IPS DF 6.9 (cell line): ENCODE results near the gene AGT.
"Not testable (repeated sequence)": the region's sequence is repeated elsewhere in the genome, so short reads cannot be mapped to it uniquely, and the experiment has no call there.

ENCODE experiments used
- DNase-seq: peaks from one replicate; pipeline ENCODE4 v3.0.0-alpha.2; 2013; ENCODE audit warnings: low read depth, low spot score
- H3K27ac ChIP-seq: one replicate; pipeline ENCODE4 v1.5.1; 2013; ENCODE audit warnings: low read length, control low read depth
- H3K27me3 ChIP-seq: 2 replicates; pipeline ENCODE4 v1.6.1; 2013; ENCODE audit warnings: mild to moderate bottlenecking, low read length; ENCODE audit not compliant: control insufficient read depth, insufficient read depth
- H3K36me3 ChIP-seq: 2 replicates; pipeline ENCODE4 v1.6.1; 2013; ENCODE audit warnings: low read length; ENCODE audit not compliant: control insufficient read depth, insufficient read depth
- H3K4me1 ChIP-seq: 2 replicates; pipeline ENCODE4 v1.6.1; 2013; ENCODE audit warnings: low read length; ENCODE audit not compliant: control insufficient read depth, insufficient read depth
- H3K4me3 ChIP-seq: 2 replicates; pipeline ENCODE4 v1.5.1; 2013; ENCODE audit warnings: mild to moderate bottlenecking, low read length
- H3K9me3 ChIP-seq: 2 replicates; pipeline ENCODE4 v1.6.1; 2013; ENCODE audit warnings: low read length, inconsistent platforms; ENCODE audit not compliant: control insufficient read depth, insufficient read depth
- WGBS: extraction: QIAGEN DNeasy Blood & Tissue Kit; methylation state at CpG from one replicate; pipeline ENCODE4 v1.1.7; 2013; ENCODE audit warnings: mixed read lengths, missing lambda C conversion rate; ENCODE audit not compliant: insufficient read length, insufficient coverage; 5-methylcytosine and 5-hydroxymethylcytosine counted together

The AGT gene

DNA sequence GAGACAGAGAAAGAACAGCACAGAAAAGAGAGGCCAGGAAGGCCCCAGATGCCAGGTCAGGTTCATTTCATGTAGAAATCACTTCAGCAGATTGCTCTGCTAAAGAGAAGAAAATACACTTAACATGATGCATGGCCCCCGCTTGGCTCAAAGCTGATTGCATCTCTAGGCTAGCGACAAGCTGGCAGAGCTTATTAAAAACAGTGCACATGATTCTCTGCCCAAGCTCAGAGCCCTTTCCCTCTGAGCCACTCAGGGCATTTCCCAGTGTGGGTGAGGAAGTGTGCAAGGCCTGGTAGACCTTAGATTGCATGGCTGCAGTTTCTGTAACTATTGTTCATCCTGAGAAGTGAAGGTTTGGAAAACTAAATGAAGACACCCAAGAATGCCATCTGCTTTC lies 30.0 kb upstream of the AGT start:
- H3K4me1 ChIP-seq = 0 out of 2 replicates have a peak, but pooled peaks cover 1% of the 10 kb centered on the region
- no peak overlapping the region for H3K27ac ChIP-seq
- H3K9me3 ChIP-seq = no peaks in the 10 kb centered on the region
- H3K4me3 ChIP-seq = no peak overlapping the region
- no CpG with 5 or more reads among the region's 2 CpGs for WGBS
- H3K27me3 ChIP-seq = no peaks in the 10 kb centered on the region
- H3K36me3 ChIP-seq = no peaks in the 10 kb centered on the region
- no peak for DNase-seq

DNA sequence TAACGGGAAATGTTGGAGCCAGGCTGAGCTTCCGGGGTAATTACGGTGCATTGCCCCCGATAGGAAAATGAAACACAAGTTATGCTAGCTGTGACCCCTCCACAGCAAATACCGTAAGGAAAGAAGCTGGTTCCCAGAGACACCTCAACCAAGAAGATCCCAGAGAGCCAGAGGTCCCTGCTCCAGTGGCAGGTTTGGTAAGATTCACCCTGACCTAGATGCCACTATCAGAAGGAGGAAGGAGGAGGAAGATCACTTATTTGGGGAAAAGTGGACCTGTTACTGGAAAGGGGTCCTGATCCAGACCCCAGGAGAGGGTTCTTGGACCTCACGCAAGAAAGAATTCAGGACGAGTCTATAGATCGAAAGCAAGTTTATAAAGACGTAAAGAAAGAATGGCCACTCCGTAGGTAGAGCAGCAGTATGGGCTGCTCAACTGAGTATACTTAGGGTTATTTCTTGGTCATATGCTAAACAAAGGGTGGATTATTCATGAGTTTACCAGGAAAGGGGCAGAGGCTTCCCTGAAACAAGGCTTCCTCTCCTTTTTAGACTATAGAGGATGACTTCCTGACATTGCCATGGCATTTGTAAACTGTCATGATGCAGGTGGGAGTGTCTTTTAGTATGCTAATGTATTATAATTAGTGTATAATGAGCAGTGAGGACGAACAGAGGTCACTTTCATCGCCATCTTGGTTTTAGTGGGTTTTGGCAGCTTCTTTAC lies 25.8 kb upstream of the AGT start:
- no peaks in the 10 kb centered on the region for H3K9me3 ChIP-seq
- DNase-seq = no peak
- no peak overlapping the region for H3K4me3 ChIP-seq
- no peaks in the 10 kb centered on the region for H3K27me3 ChIP-seq
- H3K36me3 ChIP-seq = no peaks in the 10 kb centered on the region
- no peak overlapping the region for H3K27ac ChIP-seq
- no peaks in the 10 kb centered on the region for H3K4me1 ChIP-seq
- WGBS = no CpG with 5 or more reads among the region's 12 CpGs

- H3K4me3 ChIP-seq = no peak overlapping the region
- H3K27me3 ChIP-seq = no peaks in the 10 kb centered on the region
- H3K9me3 ChIP-seq = no peaks in the 10 kb centered on the region
- H3K36me3 ChIP-seq = no peaks in the 10 kb centered on the region
- no peaks in the 10 kb centered on the region for H3K4me1 ChIP-seq
- WGBS = no CpG with 5 or more reads among the region's 3 CpGs
- no peak overlapping the region for H3K27ac ChIP-seq
- DNase-seq = no peak
These were observed 23.8 kb upstream of the AGT start for GRCh38 chr1:230737622-230738262.

- WGBS = no CpG with 5 or more reads among the region's 2 CpGs
- no peak overlapping the region for H3K27ac ChIP-seq
- no peaks in the 10 kb centered on the region for H3K4me1 ChIP-seq
- H3K9me3 ChIP-seq = no peaks in the 10 kb centered on the region
- DNase-seq = no peak
- no peak overlapping the region for H3K4me3 ChIP-seq
- H3K36me3 ChIP-seq = no peaks in the 10 kb centered on the region
- H3K27me3 ChIP-seq = no peaks in the 10 kb centered on the region
These were observed 21.5 kb upstream of the AGT start for GRCh38 chr1:230735447-230735846.

- WGBS = no CpG with 5 or more reads among the region's 5 CpGs
These were observed 17.1 kb upstream of the AGT start for GRCh38 chr1:230730977-230731376.

DNA sequence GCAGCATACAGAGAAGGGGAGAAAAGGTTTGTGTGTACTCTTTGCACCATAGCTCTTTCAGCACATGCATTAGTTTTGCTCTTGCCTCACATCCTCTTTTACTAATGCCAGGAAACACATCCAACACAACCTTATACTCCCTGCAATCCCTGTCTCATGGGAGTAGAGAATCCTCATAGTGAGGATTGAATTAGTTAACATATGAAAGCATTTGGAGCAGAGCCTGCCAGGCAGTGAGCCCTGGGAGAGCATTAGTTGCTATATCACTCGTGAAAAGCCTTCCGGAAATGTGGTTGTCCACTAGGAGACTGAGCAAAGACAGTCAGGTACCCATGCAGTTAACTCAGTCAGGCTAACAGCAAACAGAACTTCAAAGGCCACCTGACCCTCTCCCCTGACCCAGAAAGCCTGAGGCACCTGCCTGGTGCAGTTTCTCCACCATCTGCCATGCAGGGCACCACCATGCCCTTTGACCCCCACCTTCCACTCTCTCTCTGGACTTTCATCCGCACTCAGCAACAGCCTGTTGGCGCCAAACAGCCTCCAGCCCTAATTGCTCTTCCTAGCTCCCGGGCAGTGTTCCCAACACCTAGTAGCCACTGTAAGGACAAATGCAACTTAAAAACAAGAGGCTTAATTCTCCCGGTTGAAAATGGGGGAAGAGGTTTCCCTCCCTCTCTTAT lies 14.9 kb upstream of the AGT start:
- H3K4me3 ChIP-seq = no peak overlapping the region
- H3K4me1 ChIP-seq = peaks cover 4% of the 10 kb centered on the region; the same call in 1 of the 2 replicates
- no peaks in the 10 kb centered on the region for H3K9me3 ChIP-seq
- H3K27me3 ChIP-seq = no peaks in the 10 kb centered on the region
- no CpG with 5 or more reads among the region's 6 CpGs for WGBS
- H3K36me3 ChIP-seq = no peaks in the 10 kb centered on the region
- no peak for DNase-seq
- H3K27ac ChIP-seq = no peak overlapping the region

More at GRCh38 chr1:230730977-230731376, 17.1 kb upstream of the AGT start:
- no peak for DNase-seq
- Histone ChIP-seq H3K36me3 (no peaks in the 10 kb centered on the region), H3K9me3 (no peaks in the 10 kb centered on the region), H3K27me3 (no peaks in the 10 kb centered on the region), H3K4me1 (peaks cover 4% of the 10 kb centered on the region; the same call in 1 of the 2 replicates), H3K27ac (no peak overlapping the region), H3K4me3 (no peak overlapping the region)

DNA sequence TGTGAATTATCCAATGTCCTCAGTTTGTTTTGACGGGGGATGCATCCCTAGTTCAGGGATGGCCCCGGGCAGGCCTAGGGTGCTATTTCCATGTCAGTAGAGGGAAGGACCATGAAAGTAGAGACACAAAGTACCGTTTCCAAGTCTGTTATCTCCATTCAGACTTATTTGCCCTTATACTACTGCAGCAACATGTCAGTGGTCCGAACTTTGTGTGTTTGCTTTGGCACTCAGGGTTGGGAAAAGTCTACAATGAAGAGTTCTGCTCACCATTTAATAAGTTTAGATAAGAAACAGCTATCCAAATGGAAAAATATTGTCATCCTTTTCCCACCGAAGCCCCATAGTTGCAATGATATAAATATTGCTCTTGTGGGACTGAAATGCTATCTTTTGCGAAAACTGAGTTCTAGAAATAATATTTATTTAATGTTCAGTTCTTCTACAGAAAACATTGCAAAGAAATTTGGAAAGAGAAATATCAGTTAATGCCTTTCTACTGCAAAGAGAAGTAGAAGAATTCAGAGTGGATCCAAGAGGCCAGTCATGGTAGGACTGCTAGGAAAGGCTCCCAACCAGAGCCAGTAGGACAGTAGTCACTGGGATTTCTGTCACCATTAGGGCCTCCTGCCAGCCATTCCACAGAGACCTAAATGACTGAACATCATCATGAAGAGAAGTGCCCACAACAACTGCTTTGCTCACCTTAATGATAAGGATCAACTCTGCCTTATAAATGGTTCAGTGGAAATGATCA lies 11.5 kb upstream of the AGT start:
- H3K4me3 ChIP-seq = no peak overlapping the region
- DNase-seq = no peak
- no peaks in the 10 kb centered on the region for H3K27me3 ChIP-seq
- H3K27ac ChIP-seq = no peak overlapping the region
- peaks cover 4% of the 10 kb centered on the region; the same call in 1 of the 2 replicates for H3K4me1 ChIP-seq
- no CpG with 5 or more reads among the region's 6 CpGs for WGBS
- H3K36me3 ChIP-seq = no peaks in the 10 kb centered on the region
- H3K9me3 ChIP-seq = no peaks in the 10 kb centered on the region

- H3K36me3 ChIP-seq, H3K4me1 ChIP-seq, H3K9me3 ChIP-seq, H3K4me3 ChIP-seq, H3K27ac ChIP-seq, DNase-seq, H3K27me3 ChIP-seq: not testable (repeated sequence)
- WGBS = no CpG with 5 or more reads among the region's 3 CpGs
These were observed 8.1 kb upstream of the AGT start for GRCh38 chr1:230721849-230722522.

GRCh38 chr1:230717251-230717650 lies 3.3 kb upstream of the AGT start:
- no peak for DNase-seq
- WGBS = no CpG with 5 or more reads among the region's 1 CpG
- Histone ChIP-seq H3K27ac (no peak overlapping the region), H3K4me1 (no peaks in the 10 kb centered on the region), H3K9me3 (no peaks in the 10 kb centered on the region), H3K36me3 (no peaks in the 10 kb centered on the region), H3K4me3 (no peak overlapping the region), H3K27me3 (no peaks in the 10 kb centered on the region)

GRCh38 chr1:230716453-230716852 lies 2.5 kb upstream of the AGT start:
- not testable (repeated sequence) for H3K4me3 ChIP-seq, H3K4me1 ChIP-seq, H3K27me3 ChIP-seq, H3K36me3 ChIP-seq, DNase-seq, H3K9me3 ChIP-seq, H3K27ac ChIP-seq
- WGBS = no CpG with 5 or more reads among the region's 3 CpGs
